Endothelial cell (in vitro differentiated cells): ENCODE results near the gene ZFP36L2. TPM values are rescaled to one million over a fixed set of nuclear protein-coding genes. Genes with fewer than 3 reads are reported as not detected.

Experiments used
- DNase-seq: peaks from one replicate; pipeline ENCODE4 v3.0.0; 2021; ENCODE audit warnings: low spot score
- H3K27ac Mint-ChIP-seq: one replicate; pipeline ENCODE4 v1.8.0; 2021; ENCODE audit warnings: mixed read lengths, inconsistent platforms; ENCODE audit not compliant: unreplicated experiment
- H3K27me3 Mint-ChIP-seq: one replicate; pipeline ENCODE4 v1.8.0; 2021; ENCODE audit warnings: mild to moderate bottlenecking, moderate library complexity, mixed read lengths, inconsistent platforms; ENCODE audit not compliant: unreplicated experiment
- H3K36me3 Mint-ChIP-seq: one replicate; pipeline ENCODE4 v1.8.0; 2021; ENCODE audit warnings: mild to moderate bottlenecking, low read depth, mixed read lengths, inconsistent platforms; ENCODE audit not compliant: unreplicated experiment
- H3K4me1 Mint-ChIP-seq: one replicate; pipeline ENCODE4 v1.8.0; 2021; ENCODE audit warnings: mild to moderate bottlenecking, mixed read lengths, inconsistent platforms; ENCODE audit not compliant: unreplicated experiment
- H3K4me3 Mint-ChIP-seq: one replicate; pipeline ENCODE4 v1.8.0; 2021; ENCODE audit warnings: mild to moderate bottlenecking, mixed read lengths, inconsistent platforms; ENCODE audit not compliant: unreplicated experiment
- H3K9me3 Mint-ChIP-seq: one replicate; pipeline ENCODE4 v1.8.0; 2021; ENCODE audit warnings: mixed read lengths, inconsistent platforms; ENCODE audit not compliant: unreplicated experiment
- total RNA-seq: library from RNA; stranded (reverse); fragmentation: NEBNext Ultra II Directional; extraction: Animal tissue kit (Norgen Biotek cat#: 25700); gene quantifications from one replicate; pipeline ENCODE4 v1.2.1, GENCODE V29; 2021; ENCODE audit not compliant: unreplicated experiment
- TF ChIP-seq, protein P1 (sequence below): fragments of 200-600 bp; sonication (generic); IDR thresholded peaks from one replicate; pipeline ENCODE4 v1.5.0; 2021; ENCODE audit warnings: antibody characterized with exemption; ENCODE audit not compliant: unreplicated experiment

The ZFP36L2 gene
- total RNA-seq, 1 donor from 2014 or later, result 72.1 TPM

- no peak overlapping the region for H3K27ac Mint-ChIP-seq
- H3K36me3 Mint-ChIP-seq, result peaks cover 4% of the 10 kb centered on the region
- TF ChIP-seq, protein P1, sequence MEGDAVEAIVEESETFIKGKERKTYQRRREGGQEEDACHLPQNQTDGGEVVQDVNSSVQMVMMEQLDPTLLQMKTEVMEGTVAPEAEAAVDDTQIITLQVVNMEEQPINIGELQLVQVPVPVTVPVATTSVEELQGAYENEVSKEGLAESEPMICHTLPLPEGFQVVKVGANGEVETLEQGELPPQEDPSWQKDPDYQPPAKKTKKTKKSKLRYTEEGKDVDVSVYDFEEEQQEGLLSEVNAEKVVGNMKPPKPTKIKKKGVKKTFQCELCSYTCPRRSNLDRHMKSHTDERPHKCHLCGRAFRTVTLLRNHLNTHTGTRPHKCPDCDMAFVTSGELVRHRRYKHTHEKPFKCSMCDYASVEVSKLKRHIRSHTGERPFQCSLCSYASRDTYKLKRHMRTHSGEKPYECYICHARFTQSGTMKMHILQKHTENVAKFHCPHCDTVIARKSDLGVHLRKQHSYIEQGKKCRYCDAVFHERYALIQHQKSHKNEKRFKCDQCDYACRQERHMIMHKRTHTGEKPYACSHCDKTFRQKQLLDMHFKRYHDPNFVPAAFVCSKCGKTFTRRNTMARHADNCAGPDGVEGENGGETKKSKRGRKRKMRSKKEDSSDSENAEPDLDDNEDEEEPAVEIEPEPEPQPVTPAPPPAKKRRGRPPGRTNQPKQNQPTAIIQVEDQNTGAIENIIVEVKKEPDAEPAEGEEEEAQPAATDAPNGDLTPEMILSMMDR, result no peak
- no peak overlapping the region for H3K4me3 Mint-ChIP-seq
- H3K4me1 Mint-ChIP-seq, result peaks cover 5% of the 10 kb centered on the region
- no peak for DNase-seq
- H3K9me3 Mint-ChIP-seq, result no peaks in the 10 kb centered on the region
- H3K27me3 Mint-ChIP-seq, result peaks cover 1% of the 10 kb centered on the region
Measured at GRCh38 chr2:43201016-43201415, 25.4 kb downstream of the ZFP36L2 start.

DNA sequence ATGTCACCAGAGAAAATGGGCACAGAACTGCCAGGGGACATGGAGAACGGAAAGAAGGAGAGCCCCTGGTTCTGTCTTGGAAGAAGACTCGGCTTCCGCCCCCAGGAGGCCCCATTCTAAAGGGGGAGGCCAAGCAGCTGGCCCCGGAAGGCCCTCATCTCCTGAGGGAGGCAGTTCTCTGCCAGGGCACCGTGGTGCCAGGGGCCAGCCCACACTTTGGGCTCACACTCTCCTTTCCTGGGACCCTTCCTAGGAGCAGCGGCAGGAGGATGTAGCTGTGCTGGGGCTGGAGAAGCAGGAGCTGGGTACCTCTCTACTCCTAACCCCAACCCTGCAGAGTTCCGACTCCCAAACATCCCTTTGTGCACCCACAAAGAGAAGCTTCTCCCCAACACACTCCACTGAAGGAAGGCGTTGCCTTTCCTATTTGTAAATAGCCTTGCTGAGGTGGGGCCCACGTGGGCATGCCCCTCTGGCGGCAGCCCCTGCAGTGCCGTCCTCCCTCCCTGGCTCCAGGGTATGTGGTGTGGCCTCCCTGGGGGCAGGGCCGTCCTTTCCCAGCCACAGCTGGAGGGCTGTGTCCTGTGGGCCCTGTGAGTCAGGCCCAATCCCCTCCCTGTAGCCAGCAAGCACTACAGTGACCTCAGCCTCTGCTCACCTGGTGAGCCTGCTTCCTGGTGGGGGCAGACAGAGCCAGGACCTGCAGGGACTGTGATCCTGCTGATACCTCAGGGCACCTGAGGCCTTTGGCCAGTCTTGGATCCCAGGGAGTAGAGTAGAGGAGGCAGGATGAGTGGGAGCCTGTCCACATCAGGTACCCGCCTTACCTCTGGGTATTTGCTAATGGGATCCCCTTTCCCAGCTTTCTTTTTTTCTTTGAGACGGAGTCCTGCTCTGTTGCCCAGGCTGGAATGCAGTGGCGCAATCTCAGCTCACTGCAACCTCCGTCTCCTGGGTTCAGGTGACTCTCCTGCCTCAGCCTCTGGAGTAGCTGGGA lies 26.6 kb downstream of the ZFP36L2 start:
- TF ChIP-seq, protein P1, result no peak
- DNase-seq, result no peak
- Mint-ChIP-seq H3K4me3 (no peak overlapping the region), H3K36me3 (peaks cover 4% of the 10 kb centered on the region), H3K4me1 (peaks cover 5% of the 10 kb centered on the region), H3K27me3 (peaks cover 3% of the 10 kb centered on the region), H3K27ac (no peak overlapping the region), H3K9me3 (no peaks in the 10 kb centered on the region)

DNA sequence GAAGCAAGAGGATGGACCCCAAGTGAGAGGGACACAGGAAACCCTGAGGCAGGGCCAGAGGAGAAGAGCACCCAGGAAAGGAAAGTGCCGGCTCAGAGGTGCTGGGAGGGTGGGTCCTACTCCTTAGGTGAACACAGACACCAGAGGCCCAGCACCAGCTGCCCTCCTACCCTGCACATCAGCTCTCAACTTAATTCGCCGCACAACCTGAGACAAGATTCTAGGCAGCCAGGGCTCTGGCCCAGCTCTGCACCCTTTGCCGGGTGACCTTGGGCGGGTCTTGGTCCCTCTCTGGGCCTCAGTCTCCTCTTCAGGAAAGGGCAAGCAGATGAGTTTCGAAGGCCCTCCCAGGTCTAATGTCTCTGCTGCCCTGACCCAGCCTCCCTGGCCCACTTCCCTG lies 28.1 kb downstream of the ZFP36L2 start:
- DNase-seq, result no peak
- Mint-ChIP-seq H3K36me3 (peaks cover 4% of the 10 kb centered on the region), H3K4me3 (no peak overlapping the region), H3K27me3 (peaks cover 3% of the 10 kb centered on the region), H3K9me3 (no peaks in the 10 kb centered on the region), H3K4me1 (peaks cover 7% of the 10 kb centered on the region), H3K27ac (no peak overlapping the region)
- TF ChIP-seq, protein P1, result no peak

DNA sequence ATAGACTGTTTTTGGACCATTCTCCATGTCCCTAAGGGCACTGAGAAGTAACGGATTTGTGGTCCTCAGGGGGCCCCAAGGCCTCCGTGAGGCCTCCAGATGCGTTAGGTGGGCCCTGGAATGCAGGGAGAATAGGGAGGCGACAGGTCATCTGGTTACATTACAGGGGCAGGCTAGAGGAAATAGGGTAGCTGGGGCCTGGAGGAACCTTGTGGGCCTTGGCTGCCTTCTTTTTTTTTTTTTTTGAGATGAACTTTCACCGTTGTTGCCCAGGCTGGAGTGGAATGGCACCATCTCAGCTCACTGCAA lies 28.9 kb downstream of the ZFP36L2 start:
- Mint-ChIP-seq H3K36me3 (peaks cover 3% of the 10 kb centered on the region), H3K27ac (no peak overlapping the region), H3K27me3 (peaks cover 3% of the 10 kb centered on the region), H3K4me1 (peaks cover 7% of the 10 kb centered on the region), H3K4me3 (no peak overlapping the region), H3K9me3 (no peaks in the 10 kb centered on the region)
- TF ChIP-seq, protein P1, result no peak
- DNase-seq, result no peak
